DND-41 (cell line): ENCODE results near the gene GPR132.

Experiments
- EZH2 ChIP-seq: IDR thresholded peaks from 3 replicates; pipeline ENCODE4 v1.6.1; 2012; ENCODE audit warnings: borderline replicate concordance, low read depth, mild to moderate bottlenecking, moderate library complexity, low read length, inconsistent platforms; ENCODE audit not compliant: severe bottlenecking
- TF ChIP-seq, protein P1 (sequence below): IDR thresholded peaks from 2 replicates; pipeline ENCODE4 v1.5.1; 2012; ENCODE audit warnings: borderline replicate concordance, low read length, moderate library complexity, mild to moderate bottlenecking; ENCODE audit not compliant: poor library complexity, severe bottlenecking; ENCODE audit errors: extremely low read depth

DNA sequence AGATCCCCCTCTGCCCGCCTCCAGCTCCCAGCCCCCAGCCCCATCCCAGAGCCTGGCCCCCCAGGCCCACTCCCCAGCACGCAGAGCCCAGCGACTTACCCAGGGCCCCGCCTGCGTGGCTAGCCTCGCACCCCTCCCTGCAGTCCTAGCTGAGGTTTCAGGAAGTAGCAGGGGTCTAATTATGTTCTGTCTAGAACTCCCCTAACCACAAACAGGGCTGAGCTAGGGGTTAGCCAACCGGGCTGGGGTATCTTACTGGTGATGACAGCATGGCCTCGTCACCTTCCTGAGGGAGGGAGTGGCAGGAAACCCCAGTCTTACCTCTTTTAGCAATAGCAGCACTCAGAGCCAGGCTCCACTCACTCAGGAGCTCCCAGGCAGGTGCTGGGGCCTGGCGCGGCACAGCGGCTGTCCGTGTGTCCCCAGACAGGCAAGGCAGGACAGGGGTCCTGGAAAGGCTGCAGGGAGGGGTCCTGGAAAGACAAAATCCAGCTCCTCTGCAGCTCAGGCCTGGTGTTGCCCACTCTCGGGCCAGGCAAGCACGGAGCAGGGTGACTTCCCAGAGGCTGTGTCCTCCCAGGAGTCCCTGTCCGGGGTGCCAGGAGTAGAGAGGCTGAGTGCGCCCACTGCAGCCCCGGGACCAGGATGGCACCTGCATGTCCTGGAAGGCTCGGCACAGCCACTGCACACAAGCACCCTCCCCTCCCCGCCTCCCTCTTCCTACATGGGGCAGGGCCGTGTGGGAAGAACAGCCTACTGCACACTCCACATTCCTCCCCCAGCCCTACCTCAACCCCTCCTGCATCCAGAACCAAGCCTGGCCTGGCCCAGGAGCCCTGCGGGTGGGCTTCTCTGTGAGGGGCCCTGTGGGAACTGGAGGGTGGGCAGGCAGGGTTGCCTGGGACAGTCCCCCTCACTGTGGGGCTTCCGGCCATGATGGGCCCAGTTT, at the start of gene GPR132:
- TF ChIP-seq, protein P1, sequence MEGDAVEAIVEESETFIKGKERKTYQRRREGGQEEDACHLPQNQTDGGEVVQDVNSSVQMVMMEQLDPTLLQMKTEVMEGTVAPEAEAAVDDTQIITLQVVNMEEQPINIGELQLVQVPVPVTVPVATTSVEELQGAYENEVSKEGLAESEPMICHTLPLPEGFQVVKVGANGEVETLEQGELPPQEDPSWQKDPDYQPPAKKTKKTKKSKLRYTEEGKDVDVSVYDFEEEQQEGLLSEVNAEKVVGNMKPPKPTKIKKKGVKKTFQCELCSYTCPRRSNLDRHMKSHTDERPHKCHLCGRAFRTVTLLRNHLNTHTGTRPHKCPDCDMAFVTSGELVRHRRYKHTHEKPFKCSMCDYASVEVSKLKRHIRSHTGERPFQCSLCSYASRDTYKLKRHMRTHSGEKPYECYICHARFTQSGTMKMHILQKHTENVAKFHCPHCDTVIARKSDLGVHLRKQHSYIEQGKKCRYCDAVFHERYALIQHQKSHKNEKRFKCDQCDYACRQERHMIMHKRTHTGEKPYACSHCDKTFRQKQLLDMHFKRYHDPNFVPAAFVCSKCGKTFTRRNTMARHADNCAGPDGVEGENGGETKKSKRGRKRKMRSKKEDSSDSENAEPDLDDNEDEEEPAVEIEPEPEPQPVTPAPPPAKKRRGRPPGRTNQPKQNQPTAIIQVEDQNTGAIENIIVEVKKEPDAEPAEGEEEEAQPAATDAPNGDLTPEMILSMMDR = no peak
- TF ChIP-seq EZH2 = no peak
